Pulmonary artery endothelial cell (primary cell): Measurements from ENCODE around the gene COL23A1. TPM values are rescaled to one million over a fixed set of nuclear protein-coding genes. Genes with fewer than 3 reads are reported as not detected.
"Not testable (repeated sequence)": the region's sequence is repeated elsewhere in the genome, so short reads cannot be mapped to it uniquely, and the experiment has no call there.

Experiments used
- DNase-seq: peaks from one replicate; pipeline ENCODE4 v3.0.0-alpha.2; 2011; ENCODE audit warnings: low read depth, low spot score
- total RNA-seq: library from RNA; depleted of rRNA; stranded (reverse); fragments of >200 nt; gene quantifications from 2 replicates; pipeline ENCODE4 v1.2.3, GENCODE V29; 2014

Gene COL23A1
- total RNA-seq, 1 donor from 2014 or later: not detected

DNA sequence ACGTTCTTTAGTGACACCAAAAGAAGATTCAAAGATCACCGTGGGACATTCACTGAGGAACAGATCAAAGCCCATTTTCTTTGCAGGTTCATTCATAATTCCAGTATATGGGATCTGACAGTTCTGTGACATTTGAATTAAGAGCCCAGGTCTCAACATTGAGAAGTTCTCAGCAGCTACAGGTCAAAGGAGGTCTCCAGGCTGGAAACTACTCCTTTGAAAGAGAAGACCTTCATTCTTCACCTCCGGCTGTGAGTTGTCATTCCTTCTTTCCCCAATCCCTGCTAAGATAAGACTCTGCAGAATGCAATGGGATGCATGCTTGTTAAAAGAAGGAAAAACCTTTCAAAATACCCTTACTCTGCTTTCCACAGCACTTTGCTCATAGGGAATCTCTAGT, 79.0 kb downstream of the COL23A1 start:
- DNase-seq: no peak

DNA sequence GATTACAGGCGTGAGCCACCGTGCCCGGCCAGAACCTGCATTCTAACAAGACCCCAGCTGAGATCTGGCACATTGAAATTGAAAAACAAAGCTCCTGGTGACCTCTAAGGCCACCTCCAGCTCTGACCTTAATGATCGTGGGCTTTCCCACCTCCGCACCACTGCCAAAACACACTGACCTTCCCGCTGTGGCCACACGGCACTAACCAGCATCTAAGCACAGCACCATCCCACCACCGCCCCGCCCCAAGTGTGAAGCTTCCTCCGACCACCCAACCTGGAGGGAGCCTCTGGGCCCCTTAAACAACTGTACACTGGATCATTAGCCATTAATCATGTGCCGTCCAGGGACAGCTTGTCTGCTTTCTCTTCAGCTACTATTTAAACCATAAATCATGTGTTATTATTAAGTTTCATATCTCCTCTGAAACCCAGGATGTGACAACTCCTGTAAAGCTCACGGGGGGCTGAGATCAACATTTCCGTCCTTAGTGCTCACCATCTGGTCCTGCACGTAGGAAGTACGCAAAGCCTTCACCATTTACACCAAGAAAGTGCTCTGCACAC, 80.6 kb downstream of the COL23A1 start:
- no peak for DNase-seq

GRCh38 chr5:178507151-178507932, 82.9 kb downstream of the COL23A1 start:
- no peak for DNase-seq

GRCh38 chr5:178505639-178506407, 84.4 kb downstream of the COL23A1 start:
- DNase-seq: no peak

DNA sequence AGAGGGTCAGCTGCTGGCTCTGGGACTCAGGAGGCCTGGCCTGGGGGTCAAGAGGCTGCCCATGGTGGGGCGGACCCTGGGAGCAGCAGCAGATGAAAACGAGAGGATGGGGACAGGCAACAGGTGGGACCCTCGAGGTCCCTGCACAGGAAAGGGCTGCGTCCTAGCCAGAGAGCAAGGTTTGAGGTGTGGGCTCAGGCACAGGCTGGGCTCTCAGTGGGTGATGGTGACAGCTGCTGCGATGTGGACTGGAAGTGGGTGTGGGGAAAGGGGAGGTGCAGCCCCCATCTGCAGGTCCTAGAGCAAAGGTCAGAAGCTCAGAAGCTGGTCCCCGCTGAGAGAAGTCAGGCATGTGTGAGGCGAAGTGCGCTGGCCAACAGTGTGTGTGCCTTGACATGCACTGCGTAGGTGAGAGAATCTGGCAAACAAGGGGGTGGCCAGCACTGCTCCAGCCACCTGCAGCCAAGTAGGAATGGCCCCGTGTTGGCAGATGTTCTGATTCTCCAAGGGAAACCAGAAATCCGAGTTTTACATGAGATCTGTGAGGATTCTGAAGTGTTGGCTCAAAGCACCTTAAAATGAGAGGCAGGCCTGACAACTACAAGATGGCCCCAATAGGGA, 85.7 kb downstream of the COL23A1 start:
- no peak for DNase-seq

GRCh38 chr5:178502401-178503100, 87.6 kb downstream of the COL23A1 start:
- DNase-seq: no peak

DNA sequence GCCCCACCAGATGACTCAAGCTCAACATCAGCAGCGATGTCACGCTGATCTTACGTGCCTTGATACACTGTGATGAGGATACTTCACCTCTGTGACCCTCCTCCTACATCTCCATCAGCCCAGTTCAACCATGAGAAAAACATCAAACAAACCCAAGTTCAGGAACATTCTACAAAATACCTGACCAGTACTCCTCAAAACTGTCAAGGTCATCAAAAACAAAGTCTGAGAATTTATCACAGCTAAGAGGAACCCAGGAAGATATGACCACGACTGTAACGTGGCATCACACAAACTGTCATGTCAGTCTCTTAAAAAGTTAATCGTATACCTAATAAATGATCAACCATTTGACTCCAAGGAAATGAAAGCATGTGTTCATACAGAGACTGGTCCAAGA, 90.8 kb downstream of the COL23A1 start:
- no peak for DNase-seq

- peak; percentile 56 for DNase-seq
Measured at GRCh38 chr5:178496642-178497041, 93.6 kb downstream of the COL23A1 start.

GRCh38 chr5:178496214-178496613, 94.0 kb downstream of the COL23A1 start:
- no peak for DNase-seq

DNA sequence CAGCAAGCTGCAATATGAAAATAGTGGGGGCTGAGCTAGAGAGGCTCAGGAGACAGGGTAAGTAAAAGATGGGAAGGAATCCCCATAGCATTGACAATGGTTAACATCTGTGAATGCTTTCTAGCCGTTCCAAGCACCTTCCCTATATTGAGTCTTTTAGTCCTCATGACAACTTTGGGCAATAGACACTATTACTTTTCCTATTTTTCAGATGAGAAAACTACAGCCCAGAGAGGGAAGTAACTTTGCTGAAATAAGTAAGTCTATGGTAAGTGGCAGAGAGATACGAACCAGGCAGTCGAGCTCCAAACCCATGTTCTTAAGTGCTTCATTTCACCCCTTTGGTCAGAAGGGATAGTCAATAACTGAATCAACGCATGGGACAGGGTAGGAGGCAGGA, 94.5 kb downstream of the COL23A1 start:
- DNase-seq: no peak

GRCh38 chr5:178492278-178492677, 97.9 kb downstream of the COL23A1 start:
- DNase-seq: no peak

- DNase-seq: no peak
Measured at GRCh38 chr5:178490935-178491652, 99.1 kb downstream of the COL23A1 start.

- no peak for DNase-seq
Measured at GRCh38 chr5:178489271-178489976, 100.8 kb downstream of the COL23A1 start.

- DNase-seq: no peak
Measured at GRCh38 chr5:178488696-178489095, 101.5 kb downstream of the COL23A1 start.

- no peak for DNase-seq
Measured at GRCh38 chr5:178487911-178488600, 102.1 kb downstream of the COL23A1 start.

GRCh38 chr5:178486878-178487512, 103.2 kb downstream of the COL23A1 start:
- not testable (repeated sequence) for DNase-seq

DNA sequence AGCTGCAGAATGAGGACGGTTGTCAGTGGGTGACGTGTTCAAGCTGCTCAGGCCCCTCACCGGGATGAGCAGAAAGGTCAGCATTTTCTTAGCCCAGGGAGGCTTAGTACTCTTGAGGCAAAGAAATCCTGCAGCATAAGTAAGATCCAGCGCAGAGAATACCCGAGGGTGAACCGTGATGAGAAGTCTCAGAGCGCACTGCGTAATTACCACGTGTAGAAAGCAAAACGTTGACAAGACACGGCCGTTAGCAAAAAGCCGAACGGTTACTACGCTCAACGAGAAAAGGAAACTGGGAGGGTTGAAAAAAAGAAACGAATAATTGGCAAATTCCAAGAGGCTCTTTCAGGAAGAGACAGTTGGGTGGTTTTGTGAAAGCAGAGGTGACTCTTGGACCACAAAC, 104.0 kb downstream of the COL23A1 start:
- no peak for DNase-seq

GRCh38 chr5:178483620-178484019, 106.6 kb downstream of the COL23A1 start:
- no peak for DNase-seq

GRCh38 chr5:178479261-178479660, 110.9 kb downstream of the COL23A1 start:
- DNase-seq: no peak
